H9 (cell line): Measurements from ENCODE around the gene KEL. TPM values are rescaled to one million over a fixed set of nuclear protein-coding genes. Genes with fewer than 3 reads are reported as not detected.

Source experiments
- DNase-seq: peaks from one replicate; pipeline ENCODE4 v3.0.0-alpha.2; 2017
- H2AFZ ChIP-seq: one replicate; pipeline ENCODE4 v1.6.1; 2013; ENCODE audit warnings: mild to moderate bottlenecking, low read length, control low read depth, moderate library complexity
- H2AK5ac ChIP-seq: 2 replicates; pipeline ENCODE4 v1.6.1; 2013; ENCODE audit warnings: low read length, control low read depth, mixed read lengths; ENCODE audit not compliant: insufficient read length
- H2BK120ac ChIP-seq: one replicate; pipeline ENCODE4 v1.6.1; 2013; ENCODE audit warnings: low read depth, mild to moderate bottlenecking, low read length, control low read depth, inconsistent platforms; ENCODE audit not compliant: poor library complexity, severe bottlenecking
- H2BK12ac ChIP-seq: 2 replicates; pipeline ENCODE4 v1.6.1; 2013; ENCODE audit warnings: low read length, control low read depth, mixed read lengths, low read depth; ENCODE audit not compliant: insufficient read length
- H2BK15ac ChIP-seq: 2 replicates; pipeline ENCODE4 v1.6.1; 2013; ENCODE audit warnings: low read depth, low read length, control low read depth
- H2BK20ac ChIP-seq: one replicate; pipeline ENCODE4 v1.6.1; 2013; ENCODE audit warnings: low read depth, mild to moderate bottlenecking, low read length, control low read depth, inconsistent platforms; ENCODE audit not compliant: poor library complexity, severe bottlenecking
- H2BK5ac ChIP-seq: 2 replicates; pipeline ENCODE4 v1.6.1; 2013; ENCODE audit warnings: low read length, control low read depth, mixed read lengths; ENCODE audit not compliant: insufficient read length
- H3K14ac ChIP-seq: 2 replicates; pipeline ENCODE4 v1.6.1; 2013; ENCODE audit warnings: low read length, control low read depth; ENCODE audit not compliant: insufficient read depth
- H3K18ac ChIP-seq: 2 replicates; pipeline ENCODE4 v1.6.1; 2013; ENCODE audit warnings: low read depth, mild to moderate bottlenecking, mixed read lengths, low read length, control low read depth; ENCODE audit not compliant: insufficient read length
- H3K23ac ChIP-seq: 2 replicates; pipeline ENCODE4 v1.6.1; 2013; ENCODE audit warnings: low read length, control low read depth, mixed read lengths, low read depth; ENCODE audit not compliant: insufficient read length
- H3K23me2 ChIP-seq: 2 replicates; pipeline ENCODE4 v1.6.1; 2013; ENCODE audit warnings: low read depth, mild to moderate bottlenecking, mixed read lengths, low read length, control low read depth; ENCODE audit not compliant: insufficient read length, poor library complexity, severe bottlenecking
- H3K27ac ChIP-seq: 2 replicates; pipeline ENCODE4 v1.5.1; 2013; ENCODE audit warnings: low read length, control low read depth, mixed read lengths, low read depth; ENCODE audit not compliant: insufficient read length
- H3K27me3 ChIP-seq: 2 replicates; pipeline ENCODE4 v1.6.1; 2013; ENCODE audit warnings: low read length, control low read depth, inconsistent platforms; ENCODE audit not compliant: insufficient read depth
- H3K4ac ChIP-seq: 2 replicates; pipeline ENCODE4 v1.6.1; 2013; ENCODE audit warnings: low read depth, mild to moderate bottlenecking, control low read depth, inconsistent platforms, low read length, moderate library complexity
- H3K4me1 ChIP-seq: 2 replicates; pipeline ENCODE4 v1.6.1; 2013; ENCODE audit warnings: low read length, control low read depth, inconsistent platforms; ENCODE audit not compliant: insufficient read depth
- H3K4me2 ChIP-seq: 2 replicates; pipeline ENCODE4 v1.6.1; 2013; ENCODE audit warnings: low read length, control low read depth, mixed read lengths; ENCODE audit not compliant: insufficient read length, insufficient read depth
- H3K56ac ChIP-seq: 2 replicates; pipeline ENCODE4 v1.6.1; 2013; ENCODE audit warnings: low read depth, mild to moderate bottlenecking, mixed read lengths, low read length, control low read depth; ENCODE audit not compliant: insufficient read length
- H3K79me1 ChIP-seq: 2 replicates; pipeline ENCODE4 v1.6.1; 2013; ENCODE audit warnings: low read depth, mild to moderate bottlenecking, moderate library complexity, low read length, control low read depth, inconsistent platforms; ENCODE audit not compliant: insufficient read depth, poor library complexity, severe bottlenecking
- H3K79me2 ChIP-seq: 2 replicates; pipeline ENCODE4 v1.6.1; 2013; ENCODE audit warnings: low read length, control low read depth, inconsistent platforms; ENCODE audit not compliant: insufficient read depth
- H3K9ac ChIP-seq: 2 replicates; pipeline ENCODE4 v1.6.1; 2013; ENCODE audit warnings: low read length, control low read depth, mixed read lengths; ENCODE audit not compliant: insufficient read length; ENCODE audit errors: extremely low read depth
- H3K9me3 ChIP-seq: one replicate; pipeline ENCODE4 v1.6.1; 2013; ENCODE audit warnings: low read depth, low read length, inconsistent platforms; ENCODE audit not compliant: control insufficient read depth
- H3T11ph ChIP-seq: one replicate; pipeline ENCODE4 v1.6.1; 2013; ENCODE audit warnings: mild to moderate bottlenecking, low read length, control low read depth, inconsistent platforms
- H4K20me1 ChIP-seq: one replicate; pipeline ENCODE4 v1.6.1; 2013; ENCODE audit not compliant: control insufficient read depth, insufficient read length, insufficient read depth
- H4K5ac ChIP-seq: 2 replicates; pipeline ENCODE4 v1.6.1; 2013; ENCODE audit warnings: low read depth, mild to moderate bottlenecking, mixed read lengths, low read length, control low read depth; ENCODE audit not compliant: insufficient read length
- H4K8ac ChIP-seq: replicated peaks from 2 replicates; pipeline ENCODE4 v1.6.1; 2013; ENCODE audit warnings: low read length, control low read depth, mixed read lengths, low read depth; ENCODE audit not compliant: insufficient read length
- H4K91ac ChIP-seq: 2 replicates; pipeline ENCODE4 v1.6.1; 2013; ENCODE audit warnings: low read depth, mild to moderate bottlenecking, moderate library complexity, mixed read lengths, low read length, control low read depth; ENCODE audit not compliant: insufficient read length
- H3K27ac Mint-ChIP-seq, 3 experiments: 2 replicates in 2 of 3; 3 replicates in 1 of 3; pipeline ENCODE4 v1.8.0; 2020 to 2021; ENCODE audit warnings: mixed read lengths in 3 of 3, mild to moderate bottlenecking in 1 of 3, moderate library complexity in 1 of 3
- H3K27me3 Mint-ChIP-seq: 2 replicates; pipeline ENCODE4 v1.8.0; 2021; ENCODE audit warnings: low read depth, mild to moderate bottlenecking, moderate library complexity, mixed read lengths
- H3K36me3 Mint-ChIP-seq, 3 experiments: 2 replicates in 2 of 3; 3 replicates in 1 of 3; pipeline ENCODE4 v1.8.0; 2020 to 2021; ENCODE audit warnings: low read depth in 3 of 3, mixed read lengths in 3 of 3; ENCODE audit not compliant: insufficient read depth in 1 of 3
- H3K4me1 Mint-ChIP-seq, 2 experiments: 2 replicates each; pipeline ENCODE4 v1.8.0; 2020; ENCODE audit warnings: mixed read lengths in 2 of 2
- H3K4me3 Mint-ChIP-seq, 2 experiments: 2 replicates in 1 of 2; 3 replicates in 1 of 2; pipeline ENCODE4 v1.8.0; 2020 to 2021; ENCODE audit warnings: mild to moderate bottlenecking in 2 of 2, mixed read lengths in 2 of 2, moderate library complexity in 1 of 2
- H3K9me3 Mint-ChIP-seq, 2 experiments: 2 replicates in 1 of 2; 3 replicates in 1 of 2; pipeline ENCODE4 v1.8.0; 2020; ENCODE audit warnings: mild to moderate bottlenecking in 2 of 2, mixed read lengths in 2 of 2, moderate library complexity in 1 of 2
- WGBS: extraction: QIAGEN DNeasy Blood & Tissue Kit; methylation state at CpG from one replicate; pipeline ENCODE4 v1.1.7; 2013; ENCODE audit warnings: missing lambda C conversion rate, low lambda C conversion rate, mixed read lengths; ENCODE audit not compliant: insufficient read length; ENCODE audit errors: extremely low coverage; 5-methylcytosine and 5-hydroxymethylcytosine counted together
- total RNA-seq: library from RNA; stranded (reverse); gene quantifications from 2 replicates; pipeline ENCODE4 v1.2.1, GENCODE V29; 2021
- TF ChIP-seq, protein P1 (sequence below): fragments of 200-600 bp; sonication (generic); conservative IDR thresholded peaks from 3 replicates; pipeline ENCODE4 v1.8.0; 2021; ENCODE audit warnings: antibody characterized with exemption, mild to moderate bottlenecking

KEL gene
- total RNA-seq, 1 experiment from 2014 or later, result 1.5 TPM

DNA sequence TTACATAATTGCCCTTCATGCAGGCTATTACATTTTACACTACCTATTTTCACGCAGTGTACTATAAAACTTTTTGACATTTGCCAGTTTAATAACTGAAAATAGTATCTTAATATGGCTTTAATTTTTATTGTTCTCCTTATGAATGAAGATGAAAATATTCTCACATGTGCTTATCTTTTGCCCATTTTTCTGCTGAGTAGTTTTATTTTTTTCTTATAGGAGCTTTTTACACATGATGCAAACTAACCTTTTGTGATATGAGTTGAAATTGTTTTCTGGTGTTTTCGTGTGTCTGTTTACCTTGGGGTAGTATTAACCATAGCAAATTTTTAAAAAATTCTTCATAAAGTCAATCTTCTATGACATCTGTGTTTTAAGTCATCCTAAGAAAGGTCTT lies 38.5 kb upstream of the KEL start:
- no peak overlapping the region for H2BK120ac ChIP-seq
- H4K8ac ChIP-seq, result no peak overlapping the region
- no peak overlapping the region for H4K91ac ChIP-seq
- no peak overlapping the region for H2BK20ac ChIP-seq
- H3K18ac ChIP-seq, result no peak overlapping the region
- TF ChIP-seq, protein P1, sequence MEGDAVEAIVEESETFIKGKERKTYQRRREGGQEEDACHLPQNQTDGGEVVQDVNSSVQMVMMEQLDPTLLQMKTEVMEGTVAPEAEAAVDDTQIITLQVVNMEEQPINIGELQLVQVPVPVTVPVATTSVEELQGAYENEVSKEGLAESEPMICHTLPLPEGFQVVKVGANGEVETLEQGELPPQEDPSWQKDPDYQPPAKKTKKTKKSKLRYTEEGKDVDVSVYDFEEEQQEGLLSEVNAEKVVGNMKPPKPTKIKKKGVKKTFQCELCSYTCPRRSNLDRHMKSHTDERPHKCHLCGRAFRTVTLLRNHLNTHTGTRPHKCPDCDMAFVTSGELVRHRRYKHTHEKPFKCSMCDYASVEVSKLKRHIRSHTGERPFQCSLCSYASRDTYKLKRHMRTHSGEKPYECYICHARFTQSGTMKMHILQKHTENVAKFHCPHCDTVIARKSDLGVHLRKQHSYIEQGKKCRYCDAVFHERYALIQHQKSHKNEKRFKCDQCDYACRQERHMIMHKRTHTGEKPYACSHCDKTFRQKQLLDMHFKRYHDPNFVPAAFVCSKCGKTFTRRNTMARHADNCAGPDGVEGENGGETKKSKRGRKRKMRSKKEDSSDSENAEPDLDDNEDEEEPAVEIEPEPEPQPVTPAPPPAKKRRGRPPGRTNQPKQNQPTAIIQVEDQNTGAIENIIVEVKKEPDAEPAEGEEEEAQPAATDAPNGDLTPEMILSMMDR, result no peak
- no peaks in the 10 kb centered on the region for H3K79me2 ChIP-seq
- Mint-ChIP-seq H3K4me3 (no peak overlapping the region), H3K4me1 (peaks cover 0 to 6% of the 10 kb centered on the region in 2 experiments; a peak in 2 of 4 replicates), H3K9me3 (peaks cover 0 to 1% of the 10 kb centered on the region in 2 experiments; a peak in 2 of 5 replicates), H3K36me3 (no peaks in the 10 kb centered on the region; a peak in 1 of 7 replicates), H3K27ac (no peak overlapping the region), H3K27me3 (peaks cover 2% of the 10 kb centered on the region)
- H2BK12ac ChIP-seq, result no peak overlapping the region
- no peak overlapping the region for H3K56ac ChIP-seq
- no peaks in the 10 kb centered on the region for H3K9me3 ChIP-seq
- H3K27me3 ChIP-seq, result no peaks in the 10 kb centered on the region
- H4K5ac ChIP-seq, result no peak overlapping the region
- no peak overlapping the region for H3K27ac ChIP-seq
- no peak overlapping the region for H2AFZ ChIP-seq
- H3K79me1 ChIP-seq, result no peaks in the 10 kb centered on the region
- no peaks in the 10 kb centered on the region for H3K23me2 ChIP-seq
- H3K4me1 ChIP-seq, result no peaks in the 10 kb centered on the region
- H3T11ph ChIP-seq, result no peak overlapping the region
- H4K20me1 ChIP-seq, result no peaks in the 10 kb centered on the region
- no peak overlapping the region for H2BK5ac ChIP-seq
- no peak overlapping the region for H2AK5ac ChIP-seq
- no peak overlapping the region for H3K4me2 ChIP-seq
- DNase-seq, result no peak
- WGBS, result no CpG with 5 or more reads among the region's 2 CpGs
- no peak overlapping the region for H3K23ac ChIP-seq
- H3K14ac ChIP-seq, result no peak overlapping the region
- no peak overlapping the region for H3K4ac ChIP-seq
- no peak overlapping the region for H3K9ac ChIP-seq
- no peak overlapping the region for H2BK15ac ChIP-seq
